Stimulated activated naive CD8-positive, alpha-beta T cell treated with anti-CD3 and anti-CD28 coated beads, Interleukin-15, Interleukin-2, amounts not matched to agents 100 U/mL and 50 U/mL, for 24 hours (primary cell): ENCODE measurements around the gene TSPAN13.

Source experiments
- ATAC-seq: fragments of 150-1000 bp; cut with Tn5 transposase; one replicate; pipeline ENCODE4 v1.10.0; 2021
- DNase-seq: peaks from one replicate; pipeline ENCODE4 v3.0.0; 2021

The TSPAN13 gene

DNA sequence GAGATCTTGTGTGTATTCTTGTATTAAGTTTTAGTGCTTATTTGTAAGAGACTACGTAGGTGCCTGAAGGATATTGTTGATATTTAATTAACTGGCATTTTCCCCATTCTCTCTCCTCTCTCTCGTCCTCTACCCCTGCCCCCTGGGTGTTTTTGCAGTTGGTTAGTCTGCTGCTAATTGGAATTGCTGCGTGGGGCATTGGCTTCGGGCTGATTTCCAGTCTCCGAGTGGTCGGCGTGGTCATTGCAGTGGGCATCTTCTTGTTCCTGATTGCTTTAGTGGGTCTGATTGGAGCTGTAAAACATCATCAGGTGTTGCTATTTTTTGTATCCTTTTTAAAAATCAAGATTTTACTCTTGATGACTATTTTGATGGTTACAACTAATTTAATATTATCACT is 22.5 kb downstream of the TSPAN13 start:
- ATAC-seq (no peak), DNase-seq (no peak)

DNA sequence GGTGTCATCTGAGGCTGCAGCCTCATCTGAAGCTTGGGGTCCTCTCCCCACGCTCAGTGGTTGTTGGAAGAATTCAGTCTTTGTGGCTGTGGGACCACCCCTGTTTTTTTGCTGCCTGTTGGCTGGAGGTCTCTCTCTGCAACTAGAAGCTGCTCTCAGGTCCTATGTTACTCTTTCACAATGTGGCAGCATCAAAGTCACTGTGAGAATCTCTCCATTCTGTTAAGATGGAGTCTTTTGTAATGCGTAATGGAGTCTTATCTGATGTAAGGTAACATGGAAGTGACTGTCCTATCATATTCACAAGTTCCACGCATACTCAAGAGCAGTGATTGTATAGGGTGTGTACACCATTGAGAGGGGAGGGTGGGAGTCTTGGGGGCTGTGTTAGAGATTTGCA is 24.9 kb downstream of the TSPAN13 start:
- DNase-seq: no peak

DNA sequence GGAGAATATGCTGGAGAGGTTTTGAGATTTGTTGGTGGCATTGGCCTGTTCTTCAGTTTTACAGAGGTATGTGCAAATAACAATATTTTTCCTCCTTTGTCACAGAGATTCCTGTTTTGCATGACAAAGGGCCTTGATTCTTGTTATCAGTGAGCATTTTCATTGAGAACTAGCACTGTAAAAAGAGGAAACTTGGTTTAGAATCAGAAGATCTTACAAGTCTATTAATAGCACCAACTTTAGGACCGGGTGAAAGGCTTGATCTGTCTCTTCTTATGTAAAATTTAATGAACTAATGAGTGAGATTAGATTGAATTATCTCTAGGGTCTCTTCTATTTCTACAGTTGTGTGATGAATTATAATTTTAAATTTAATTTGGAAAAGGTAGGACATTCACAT is 25.5 kb downstream of the TSPAN13 start:
- ATAC-seq (no peak), DNase-seq (no peak)

More for the DNA sequence above, 24.9 kb downstream of the TSPAN13 start:
- ATAC-seq: no peak

DNA sequence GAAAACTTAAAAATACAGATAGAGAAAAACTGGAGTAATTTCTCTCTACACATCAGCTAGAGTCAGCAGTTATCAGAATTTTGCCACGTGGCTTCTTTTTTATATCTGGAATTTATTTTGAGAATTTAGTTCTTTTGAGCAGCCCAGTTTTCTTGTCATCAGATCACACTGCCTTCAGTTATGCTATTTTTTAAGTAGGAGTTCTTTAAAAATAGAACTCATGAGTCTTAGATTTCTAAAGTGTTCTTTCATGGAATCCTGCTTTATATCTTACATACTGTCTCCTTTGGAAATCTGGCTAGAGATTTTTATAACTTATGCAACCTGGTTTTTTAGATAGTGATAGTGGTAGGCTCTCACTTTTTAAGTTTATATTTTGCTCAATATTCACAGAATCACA is 27.0 kb downstream of the TSPAN13 start:
- DNase-seq (no peak), ATAC-seq (no peak)

DNA sequence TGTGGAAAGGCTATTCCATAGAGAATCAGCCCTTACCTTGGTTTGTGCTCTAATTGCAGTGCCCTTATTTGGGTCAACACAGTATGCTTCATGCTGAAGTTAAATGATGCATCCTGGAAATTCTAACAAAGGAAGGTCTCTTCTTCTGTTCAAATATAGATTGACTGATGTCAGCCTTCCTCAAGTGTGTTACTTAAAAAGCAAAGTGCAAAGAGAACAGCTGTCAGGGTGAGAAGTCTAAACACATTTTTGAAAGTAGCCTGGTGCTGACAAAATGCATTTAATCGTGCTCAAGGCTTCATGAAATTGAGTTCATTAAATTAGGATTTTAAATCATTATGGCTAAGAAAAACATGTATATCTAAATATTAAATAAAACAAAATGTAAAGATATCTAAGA is 31.8 kb downstream of the TSPAN13 start:
- ATAC-seq (no peak), DNase-seq (no peak)

DNA sequence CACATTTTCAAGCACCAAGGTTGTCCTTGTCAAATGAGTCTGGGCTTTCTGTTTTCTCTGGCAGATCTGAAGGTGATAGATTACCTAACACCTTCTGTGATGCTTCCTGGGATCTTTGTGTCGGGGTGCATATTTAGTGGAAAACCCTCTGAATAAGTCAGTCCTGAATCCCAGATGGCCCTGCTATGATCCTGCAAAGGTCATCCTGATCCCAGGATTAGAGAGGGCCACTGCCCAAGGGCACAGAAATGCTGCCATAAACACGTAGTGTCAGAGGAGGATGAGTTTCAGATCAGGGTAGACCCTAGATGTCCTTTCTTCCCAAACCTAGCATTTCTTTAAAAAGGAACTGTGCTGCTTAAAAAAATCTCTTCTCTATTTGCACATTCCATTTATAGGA is 32.3 kb downstream of the TSPAN13 start:
- DNase-seq (no peak), ATAC-seq (no peak)

DNA sequence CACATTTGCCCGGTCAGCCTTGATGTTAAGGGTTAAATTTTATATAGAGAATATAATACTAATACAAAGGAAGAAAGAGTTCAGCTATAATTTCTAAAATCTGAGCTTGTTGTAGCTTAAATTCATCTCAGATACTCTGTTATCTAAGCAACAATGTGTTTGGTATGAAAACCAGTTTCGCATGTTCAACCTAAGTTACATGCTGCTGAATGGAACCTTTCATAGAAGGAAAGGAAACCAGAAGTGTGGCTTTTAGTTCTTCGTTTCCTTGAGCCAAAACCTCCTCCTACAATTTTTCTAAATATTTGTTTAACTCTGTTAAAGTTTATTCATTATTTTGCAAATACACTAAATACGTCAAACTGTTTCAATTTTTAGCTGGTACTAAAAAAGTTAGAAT is 32.7 kb downstream of the TSPAN13 start:
- no peak for ATAC-seq
- no peak for DNase-seq

DNA sequence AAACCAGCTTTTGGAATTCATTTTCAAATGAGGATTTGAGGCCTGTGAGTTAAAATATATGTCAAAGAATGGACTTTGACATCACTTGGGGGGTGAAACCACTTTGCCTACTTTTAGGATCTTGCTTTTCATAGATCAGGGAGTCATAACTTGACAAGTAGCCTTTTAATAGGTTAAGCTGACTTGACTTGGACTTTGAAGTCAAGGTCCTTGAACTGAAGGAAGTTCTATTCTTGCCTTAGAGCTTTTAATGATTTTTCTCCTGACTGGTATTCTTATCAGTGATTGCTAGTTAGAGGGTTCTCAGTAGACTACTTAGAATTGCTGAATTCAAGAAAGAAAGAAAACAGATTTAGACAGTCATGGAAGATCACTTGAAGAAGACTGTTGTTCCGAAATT is 33.6 kb downstream of the TSPAN13 start:
- ATAC-seq (no peak), DNase-seq (no peak)

DNA sequence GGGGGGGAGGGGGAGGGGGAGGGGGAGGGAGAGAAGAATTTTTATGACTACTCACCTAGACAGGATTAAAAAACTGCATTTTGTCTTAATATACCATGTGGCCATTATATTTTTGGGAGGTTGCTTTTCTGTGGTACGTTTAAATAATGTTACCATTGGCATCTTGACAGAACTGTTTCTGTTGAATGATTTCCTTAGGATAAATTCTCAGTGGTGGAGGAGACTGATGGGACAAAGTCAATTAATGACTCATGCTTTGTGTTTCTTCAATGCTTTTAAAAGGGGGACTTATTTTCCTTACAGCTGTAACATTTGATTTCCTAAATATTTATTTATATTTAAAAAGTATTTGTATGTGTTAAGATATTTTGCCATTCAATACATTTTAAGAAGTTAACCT is 37.5 kb downstream of the TSPAN13 start:
- DNase-seq: no peak

DNA sequence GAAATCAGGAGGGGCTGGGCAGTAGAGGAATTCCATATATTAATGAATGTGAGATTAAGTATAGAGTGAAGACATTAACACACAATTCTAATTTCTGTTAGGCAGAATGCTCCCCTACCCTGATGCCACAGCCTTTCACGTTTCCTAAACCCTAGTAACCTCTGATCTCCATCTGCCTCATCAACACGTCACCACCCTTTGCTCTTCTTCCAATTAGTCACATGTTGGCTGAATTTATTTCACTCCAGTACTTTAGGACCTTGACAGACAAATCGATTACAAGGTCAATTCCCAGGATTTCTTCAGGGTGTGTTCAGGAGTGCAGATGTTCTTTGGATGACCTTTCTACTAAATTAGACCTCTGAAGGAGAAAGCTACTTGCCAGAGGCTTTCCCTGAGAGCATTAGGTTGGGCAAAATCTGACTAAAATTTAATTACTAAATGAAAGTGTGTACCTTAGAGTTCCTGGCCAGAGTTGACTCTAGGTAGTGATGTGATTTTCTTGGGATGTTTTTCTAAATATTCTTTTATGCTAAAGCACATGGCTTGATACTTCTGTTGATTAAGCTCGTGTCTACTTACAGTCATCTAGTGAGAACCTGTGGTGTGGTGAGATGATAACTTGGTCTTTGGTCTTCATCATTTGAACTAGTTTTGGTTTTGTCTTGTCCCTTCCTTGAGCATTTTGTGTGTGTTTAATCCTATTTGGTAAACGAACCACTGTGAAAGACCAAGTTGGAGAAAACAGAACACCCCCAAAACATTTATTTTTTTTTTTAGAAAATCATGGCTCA is 38.5 kb downstream of the TSPAN13 start:
- DNase-seq (no peak), ATAC-seq (no peak)

More for the DNA sequence above, 37.5 kb downstream of the TSPAN13 start:
- ATAC-seq: no peak

DNA sequence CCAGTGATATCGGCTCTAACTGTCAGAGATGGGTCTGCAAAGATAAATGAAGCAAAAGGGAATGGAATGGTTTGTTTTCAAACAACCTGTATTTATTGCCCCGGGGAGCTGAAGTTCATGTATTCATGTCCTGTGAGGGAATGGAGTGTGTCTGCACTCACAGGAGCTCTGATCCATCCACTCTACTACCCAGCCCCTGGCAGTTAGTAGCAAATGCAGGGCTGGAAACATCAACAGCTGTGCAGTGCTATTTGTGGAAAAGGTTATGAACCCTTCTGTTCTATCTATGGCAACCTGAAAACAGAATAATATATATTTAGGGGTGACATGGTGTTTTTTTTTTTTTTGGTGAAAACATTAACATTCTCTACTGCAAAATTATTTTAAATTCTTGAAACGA is 41.4 kb downstream of the TSPAN13 start:
- no peak for ATAC-seq
- DNase-seq: no peak

DNA sequence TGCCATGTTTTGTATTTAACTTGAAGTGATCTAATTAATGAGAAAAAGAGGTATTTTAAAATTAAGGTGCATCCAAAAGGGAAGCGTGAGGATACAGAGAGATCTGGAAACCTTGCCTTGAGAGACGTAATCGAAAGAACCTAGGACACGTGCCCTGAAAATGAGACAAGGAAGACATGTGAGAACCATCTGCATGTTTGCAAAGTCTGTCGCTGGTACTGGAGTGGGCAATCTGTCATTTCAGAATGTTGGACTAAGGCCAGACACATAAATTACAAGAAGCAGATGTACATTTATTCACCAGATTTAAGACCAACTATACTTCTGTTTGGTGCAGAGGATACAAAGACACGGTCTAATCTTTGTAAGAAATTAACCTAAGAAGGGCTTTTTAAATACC is 42.1 kb downstream of the TSPAN13 start:
- no peak for ATAC-seq
- no peak for DNase-seq

DNA sequence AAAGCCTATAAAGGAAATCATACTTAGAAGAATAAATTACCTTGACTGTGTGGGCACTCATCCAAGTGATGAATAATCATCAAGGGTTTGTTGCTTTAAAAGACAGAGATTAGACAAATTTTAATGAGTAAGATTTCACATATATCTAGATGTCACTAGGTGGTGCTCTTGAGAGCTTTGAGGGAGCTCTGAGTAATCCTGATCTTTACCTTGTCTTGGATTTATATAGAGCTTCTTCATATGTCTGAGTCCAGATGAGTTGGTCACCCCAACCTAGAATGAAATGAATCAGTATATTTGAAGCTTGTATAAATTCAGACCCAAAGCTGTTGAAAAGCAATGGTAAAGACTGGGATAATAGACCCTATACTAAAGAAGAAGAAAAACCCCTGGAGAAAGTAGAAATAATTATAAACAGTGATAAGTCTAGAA is 47.6 kb downstream of the TSPAN13 start:
- DNase-seq: no peak
- ATAC-seq: peak; percentile 76

DNA sequence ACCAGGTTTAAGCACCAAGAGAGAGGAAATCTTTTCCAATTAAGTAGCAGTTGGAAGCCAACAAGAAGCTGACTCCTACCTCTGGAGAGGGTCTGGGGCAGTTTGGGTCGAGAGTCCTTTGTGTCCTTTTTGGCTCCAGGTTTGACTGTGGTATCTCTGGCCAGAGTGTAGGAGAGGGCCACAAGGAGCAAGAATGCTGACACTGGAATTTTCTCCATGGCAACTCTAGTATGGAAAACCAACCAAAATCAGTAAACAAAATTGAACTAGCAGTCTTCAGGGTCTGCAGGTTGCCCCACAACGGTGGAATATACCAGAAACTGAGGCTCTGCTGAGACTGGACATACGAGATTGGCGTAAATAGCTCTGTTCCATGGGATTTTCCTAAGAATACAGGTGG is 48.0 kb downstream of the TSPAN13 start:
- ATAC-seq (no peak), DNase-seq (no peak)

DNA sequence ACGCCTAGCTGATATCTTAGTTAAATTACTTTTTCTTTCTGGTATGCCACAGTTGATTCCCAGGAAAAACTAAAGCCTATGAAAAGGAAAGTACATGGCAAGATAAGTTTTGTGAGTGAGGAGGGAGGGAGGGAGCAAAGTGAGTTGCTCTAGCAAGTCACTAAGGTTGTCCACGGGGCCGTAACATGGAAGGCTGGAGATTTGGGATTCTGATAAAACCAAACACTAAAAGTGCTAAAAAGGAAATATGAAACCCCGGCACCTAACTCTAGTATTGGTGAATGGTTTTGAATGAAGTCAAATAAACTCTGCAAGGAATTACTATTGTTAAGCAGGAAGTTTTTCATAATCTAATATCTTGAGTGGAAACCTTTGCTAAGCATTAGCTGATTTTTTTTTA is 49.6 kb downstream of the TSPAN13 start:
- DNase-seq: no peak
- ATAC-seq: no peak

DNA sequence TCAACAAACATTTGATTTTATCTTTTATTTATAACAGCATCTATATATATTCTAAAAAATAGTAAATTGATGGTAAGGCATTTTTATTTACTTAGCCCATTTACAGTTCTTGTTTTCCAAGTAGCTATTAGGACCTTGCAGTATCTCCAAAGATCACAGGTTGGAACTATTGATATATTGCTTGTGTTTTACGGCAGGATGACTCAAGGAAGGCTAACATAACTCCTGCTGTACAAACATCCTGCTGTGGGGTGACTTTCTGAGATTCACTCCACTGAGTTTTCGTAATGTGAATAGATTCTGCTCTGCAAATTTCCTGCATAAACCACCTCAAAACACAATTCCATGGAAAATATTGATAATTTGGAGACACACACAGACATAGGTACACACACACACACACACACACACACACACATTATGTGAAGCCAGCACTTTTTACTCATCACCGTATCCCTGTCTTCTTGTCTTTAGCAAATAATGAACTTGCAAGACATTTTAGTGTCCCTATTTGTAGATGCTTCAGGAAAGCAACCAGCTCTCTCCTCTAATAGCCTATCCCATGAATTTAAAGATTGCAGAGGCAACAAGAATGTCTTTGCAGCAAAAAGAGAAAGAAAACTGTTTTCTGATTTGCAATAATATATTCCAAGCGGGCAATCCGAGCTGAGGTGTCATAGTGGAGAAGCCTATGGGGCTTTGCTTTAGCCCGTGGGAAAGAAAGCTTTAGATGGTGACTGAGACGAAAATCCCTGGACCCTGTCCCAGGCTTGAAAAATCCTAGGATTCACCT is 50.5 kb downstream of the TSPAN13 start:
- no peak for DNase-seq

DNA sequence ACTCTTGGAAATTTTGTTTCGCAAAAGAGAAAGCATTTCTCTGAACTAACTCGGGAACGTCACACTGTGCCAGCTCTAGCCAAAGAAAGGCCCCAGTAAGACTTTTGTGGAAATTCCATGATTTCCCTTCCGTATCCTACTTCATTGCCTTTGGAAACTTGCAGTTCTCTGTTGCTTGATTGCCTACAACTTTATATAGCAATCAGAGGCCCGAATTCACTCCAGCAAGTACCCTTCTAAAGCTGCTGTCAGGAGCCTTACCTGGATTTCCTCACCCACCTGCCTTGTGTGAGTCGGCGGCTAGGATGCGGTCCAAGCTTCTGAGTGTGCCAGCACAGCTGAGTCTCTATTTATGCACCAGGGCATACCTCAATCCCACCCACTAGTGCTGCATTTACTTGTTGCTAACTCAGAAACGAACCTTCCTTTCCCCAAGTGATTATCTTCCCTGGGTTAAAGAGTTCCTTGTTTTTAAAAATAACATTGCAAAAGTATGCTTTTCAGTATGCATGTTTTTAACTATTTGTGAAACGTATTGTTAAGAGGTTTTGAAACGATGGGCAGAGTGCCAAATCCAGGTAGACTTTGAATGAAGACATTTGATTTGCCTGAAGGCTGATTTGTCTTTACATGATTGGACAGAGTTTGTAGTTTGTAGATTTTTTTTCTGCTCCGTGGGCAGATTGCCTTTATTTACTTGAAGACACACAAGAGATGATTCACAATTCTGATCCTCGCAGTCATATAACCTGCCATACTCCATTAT is 51.3 kb downstream of the TSPAN13 start, which contains the start of gene AGR2:
TSS of gene AGR2 (minus strand) at position 326 of the 766 bp plus-strand sequence. CDS start 3,203 bp downstream, outside the sequence.
- ATAC-seq: no peak
- no peak for DNase-seq

More for the DNA sequence above, 50.5 kb downstream of the TSPAN13 start:
- ATAC-seq: no peak

DNA sequence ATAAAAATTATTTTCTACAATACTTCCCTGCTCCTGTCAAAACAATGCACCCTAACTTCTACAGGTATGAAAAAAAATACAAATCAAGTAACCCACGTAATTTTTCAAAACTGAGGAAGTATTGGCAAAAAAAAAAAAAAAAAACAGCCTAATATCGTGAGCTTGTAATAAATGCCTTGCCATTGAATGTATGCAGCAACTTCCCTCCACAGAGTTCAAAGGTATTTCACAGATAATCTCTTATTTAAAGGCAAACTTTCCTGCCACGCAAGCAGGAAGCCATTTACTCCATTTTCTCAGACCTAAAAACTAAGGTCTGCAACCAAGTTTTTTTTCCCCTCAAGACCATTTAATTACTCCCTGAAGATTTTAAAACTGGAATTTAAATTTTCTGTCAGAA is 51.9 kb downstream of the TSPAN13 start:
- DNase-seq (no peak), ATAC-seq (no peak)

DNA sequence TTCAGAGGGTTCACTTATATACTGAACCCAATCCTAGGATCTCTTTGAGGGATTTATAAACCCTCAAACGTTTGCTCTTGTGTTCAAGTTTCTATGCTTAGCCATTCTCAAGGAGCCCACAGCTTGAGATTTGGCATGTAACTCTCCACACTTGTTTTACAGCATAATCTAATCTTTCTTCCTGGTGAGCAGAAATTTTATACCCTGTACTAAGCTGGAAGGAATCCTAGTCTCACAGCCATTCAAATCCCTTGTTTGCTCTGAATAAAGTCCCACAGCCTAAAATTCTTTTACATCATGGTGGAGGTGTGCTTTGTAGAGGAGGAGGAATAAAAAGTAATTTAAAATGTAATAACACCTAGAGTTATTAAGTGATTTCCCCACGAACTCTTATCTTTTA is 56.6 kb downstream of the TSPAN13 start:
- ATAC-seq: no peak
- no peak for DNase-seq

DNA sequence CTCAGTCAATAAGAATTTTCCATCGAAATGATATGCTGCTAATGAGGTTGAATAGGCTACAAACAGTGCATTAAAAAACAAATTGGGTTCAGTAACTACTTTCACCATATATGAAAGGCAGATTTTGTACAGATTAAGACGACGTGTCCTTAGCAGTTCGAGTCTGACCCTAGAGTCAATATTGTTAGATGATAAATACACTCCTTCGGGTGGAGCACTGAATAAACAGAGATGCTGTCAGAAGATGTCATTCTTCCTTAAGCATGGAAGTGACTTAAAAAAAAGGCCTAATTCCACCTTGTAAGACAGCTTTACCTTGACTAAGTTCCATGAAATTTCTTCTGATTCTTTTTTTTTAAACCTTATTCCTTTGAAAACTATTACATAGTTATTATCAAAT is 57.0 kb downstream of the TSPAN13 start:
- no peak for ATAC-seq

DNA sequence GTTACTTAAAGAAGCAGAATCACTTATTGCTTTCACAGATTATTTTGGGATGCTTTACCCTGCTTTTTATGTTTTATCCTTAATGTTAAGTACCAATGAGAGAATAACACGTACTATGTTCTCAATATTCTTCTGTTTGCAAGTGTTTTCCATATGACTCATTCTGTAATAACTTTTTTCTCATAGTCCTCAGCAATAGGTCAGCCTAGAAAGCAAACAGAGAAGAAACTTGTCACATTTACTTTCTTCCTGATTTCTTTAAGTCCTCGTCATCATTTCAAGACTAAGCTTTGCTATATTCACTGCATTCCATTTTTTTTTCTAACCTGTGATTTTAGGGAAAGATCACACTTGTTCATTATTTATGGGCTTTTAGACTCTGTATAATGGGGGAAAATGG is 58.0 kb downstream of the TSPAN13 start:
- no peak for ATAC-seq

More for the DNA sequence above, 57.0 kb downstream of the TSPAN13 start:
- DNase-seq: no peak

DNA sequence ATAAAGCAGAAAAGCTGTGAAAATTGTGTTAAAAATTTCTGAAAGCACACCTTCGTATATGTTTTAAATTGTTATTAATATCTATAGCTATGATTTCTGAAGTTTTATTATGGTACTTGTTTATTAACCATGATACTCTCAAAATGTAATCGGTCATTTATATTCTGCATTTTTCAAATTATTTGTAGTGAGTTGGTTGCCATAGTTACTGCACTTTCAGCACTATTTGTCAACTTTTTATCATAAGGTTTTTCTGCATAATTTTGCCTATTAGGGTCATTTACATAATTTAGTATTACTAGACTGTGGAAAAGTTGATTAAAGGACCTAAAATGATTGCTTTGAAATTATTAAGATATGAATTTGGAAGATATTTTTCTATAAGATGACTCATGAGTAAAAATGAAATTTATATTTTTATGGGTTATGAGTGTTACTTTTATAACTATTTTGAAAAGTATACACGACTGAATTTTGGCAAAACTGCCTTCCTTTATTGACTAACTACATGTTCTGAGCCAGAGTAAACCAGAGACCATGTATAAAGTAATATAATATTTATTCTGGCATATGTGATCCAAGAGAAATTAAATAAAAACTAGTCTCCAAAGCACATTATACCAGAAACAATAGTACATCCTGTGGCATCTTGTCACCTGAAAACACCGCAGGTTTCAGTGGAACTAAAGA is 59.1 kb downstream of the TSPAN13 start:
- DNase-seq: no peak
- ATAC-seq: no peak

More for the DNA sequence above, 58.0 kb downstream of the TSPAN13 start:
- no peak for DNase-seq
